ENCODE data around the gene CDKL5. TPM values are rescaled to one million over a fixed set of nuclear protein-coding genes. Genes with fewer than 3 reads are reported as not detected.

Gene CDKL5
- polyA plus RNA-seq, 3 donors from 2014 or later, result 1.5 to 2.3 TPM; not detected in 1

DNA sequence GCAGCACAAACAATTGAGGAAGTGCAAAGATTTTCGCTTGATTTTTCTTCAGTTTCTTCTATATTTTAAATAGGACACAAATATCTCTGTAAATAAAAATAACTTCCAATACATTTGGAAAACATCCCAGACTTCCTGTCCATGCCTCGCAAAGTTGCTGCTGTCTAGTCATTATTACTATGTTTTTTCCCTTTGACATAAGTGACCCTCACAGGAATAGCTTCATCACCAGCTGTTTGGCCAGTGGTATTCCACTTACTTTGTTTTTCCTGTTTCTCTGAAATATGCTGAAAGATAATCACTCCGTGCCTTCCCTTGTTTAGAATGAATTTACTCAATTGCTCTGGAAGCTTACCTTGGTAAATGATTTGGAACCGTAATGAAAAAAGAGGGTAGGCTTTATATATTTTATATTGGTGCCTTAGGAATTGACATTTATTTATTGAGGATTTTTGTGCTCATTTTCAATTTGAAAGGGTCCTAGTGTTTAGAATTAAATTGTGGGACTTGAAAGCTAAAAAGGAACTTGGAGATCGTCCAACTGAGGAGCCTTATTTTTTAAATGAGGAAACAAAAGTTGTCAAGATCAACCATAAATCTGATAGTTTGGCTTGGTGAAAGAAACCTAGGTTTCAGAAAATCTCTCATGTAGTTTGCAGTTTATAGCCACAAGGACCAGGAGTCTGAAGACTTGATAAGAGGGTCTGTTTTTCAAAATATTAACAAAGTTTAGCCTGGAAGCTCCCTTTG is 65.6 kb downstream of the CDKL5 start:
- no peak overlapping the region for H3K4me3 Mint-ChIP-seq
- H3K4me1 Mint-ChIP-seq, result no peaks in the 10 kb centered on the region
- H3K36me3 Mint-ChIP-seq, result peaks cover 0 to 4% (median 0%) of the 10 kb centered on the region in 3 donors
- no peaks in the 10 kb centered on the region for H3K9me3 Mint-ChIP-seq
- peaks cover 0 to 3% (median 2%) of the 10 kb centered on the region in 3 donors for H3K27me3 Mint-ChIP-seq (ENCODE audit: low read depth in 3 of 3)
- H3K27ac Mint-ChIP-seq, result no peak overlapping the region
- DNase-seq, result no peak

DNA sequence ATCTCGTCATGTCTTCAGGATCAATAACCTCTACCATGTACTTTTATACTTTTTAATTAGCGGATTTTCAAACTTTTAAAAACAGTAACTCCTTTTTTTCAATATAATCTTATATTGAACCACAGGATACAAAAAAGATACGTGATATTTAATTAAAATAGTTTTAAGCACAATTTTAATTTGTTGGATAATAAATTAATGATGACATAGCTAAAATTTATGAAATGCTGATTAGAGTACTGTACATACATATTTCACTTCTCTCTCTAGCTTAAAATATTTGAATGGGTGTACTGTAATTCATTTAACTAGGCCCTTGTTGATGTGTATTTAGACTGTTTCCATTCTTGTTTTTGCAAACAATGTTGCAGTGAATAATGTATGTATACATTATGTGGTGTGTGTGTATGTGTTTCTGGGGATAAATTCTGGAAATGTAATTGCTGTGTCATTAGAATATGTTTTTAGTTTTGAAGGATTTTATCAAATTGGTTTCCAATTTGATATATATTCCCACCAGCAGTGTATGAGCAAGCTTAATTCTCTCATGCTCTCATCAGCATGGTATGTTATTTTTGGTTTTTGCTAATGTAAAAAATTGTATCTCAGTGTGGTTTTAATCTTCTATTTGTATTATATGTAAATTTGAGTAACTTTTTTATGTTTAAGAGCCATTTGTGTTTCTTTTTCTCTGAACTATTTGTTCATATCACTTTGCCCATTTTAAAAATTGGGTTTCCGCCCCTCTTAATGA is 66.4 kb downstream of the CDKL5 start:
- no peaks in the 10 kb centered on the region for H3K4me1 Mint-ChIP-seq
- H3K27ac Mint-ChIP-seq, result no peak overlapping the region

DNA sequence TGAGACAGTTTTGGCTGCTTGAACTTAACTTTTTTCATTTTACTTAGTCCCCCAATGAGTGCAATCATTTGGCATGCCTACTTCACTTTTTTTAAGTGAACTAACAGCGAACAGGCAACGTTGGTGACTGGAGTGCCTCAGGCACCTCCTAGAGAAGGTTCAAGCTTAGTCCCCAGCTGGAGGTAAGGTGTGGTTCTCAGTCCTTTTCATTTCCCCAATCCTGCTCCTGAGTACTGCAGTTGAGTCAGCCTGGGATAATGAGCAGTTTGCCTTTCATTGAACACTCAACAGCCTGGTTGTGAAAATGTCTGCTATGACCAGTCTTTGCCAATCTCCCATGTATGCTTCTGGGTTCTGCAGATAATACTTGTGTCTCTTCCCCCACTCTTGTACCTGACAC is 109.5 kb downstream of the CDKL5 start:
- Mint-ChIP-seq H3K27ac (no peak overlapping the region), H3K27me3 (ENCODE audit: low read depth in 3 of 3) (peaks cover 0 to 7% (median 3%) of the 10 kb centered on the region in 3 donors), H3K9me3 (peaks cover 0 to 5% (median 0%) of the 10 kb centered on the region in 6 donors), H3K36me3 (no peaks in the 10 kb centered on the region), H3K4me1 (no peaks in the 10 kb centered on the region), H3K4me3 (no peak overlapping the region)
- DNase-seq, result no peak

More for the DNA sequence above, 66.4 kb downstream of the CDKL5 start:
- DNase-seq, result no peak
- Mint-ChIP-seq H3K4me3 (no peak overlapping the region), H3K36me3 (peaks cover 0 to 4% (median 0%) of the 10 kb centered on the region in 3 donors), H3K27me3 (ENCODE audit: low read depth in 3 of 3) (peaks cover 0 to 3% (median 2%) of the 10 kb centered on the region in 3 donors), H3K9me3 (no peaks in the 10 kb centered on the region)

- Mint-ChIP-seq H3K27me3 (ENCODE audit: low read depth in 3 of 3) (peaks cover 0 to 9% (median 3%) of the 10 kb centered on the region in 3 donors), H3K4me3 (no peak overlapping the region), H3K9me3 (peaks cover 0 to 7% (median 0%) of the 10 kb centered on the region in 6 donors), H3K4me1 (no peaks in the 10 kb centered on the region), H3K36me3 (peaks cover 0 to 5% (median 0%) of the 10 kb centered on the region in 3 donors), H3K27ac (no peak overlapping the region)
- DNase-seq, result no peak
These were observed 111.7 kb downstream of the CDKL5 start for GRCh38 chrX:18537068-18537467.

GRCh38 chrX:18537524-18537923 is 112.1 kb downstream of the CDKL5 start:
- H3K36me3 Mint-ChIP-seq, result peaks cover 0 to 5% (median 0%) of the 10 kb centered on the region in 3 donors
- DNase-seq, result no peak
- H3K27me3 Mint-ChIP-seq (ENCODE audit: low read depth in 3 of 3), result peaks cover 0 to 9% (median 3%) of the 10 kb centered on the region in 3 donors
- H3K9me3 Mint-ChIP-seq, result peaks cover 0 to 7% (median 0%) of the 10 kb centered on the region in 6 donors
- H3K4me3 Mint-ChIP-seq, result no peak overlapping the region
- H3K4me1 Mint-ChIP-seq, result no peaks in the 10 kb centered on the region
- no peak overlapping the region for H3K27ac Mint-ChIP-seq

- Mint-ChIP-seq H3K27ac (no peak overlapping the region), H3K9me3 (peaks cover 0 to 7% (median 0%) of the 10 kb centered on the region in 6 donors), H3K27me3 (ENCODE audit: low read depth in 3 of 3) (peaks cover 0 to 9% (median 1%) of the 10 kb centered on the region in 3 donors), H3K36me3 (peaks cover 0 to 5% (median 0%) of the 10 kb centered on the region in 3 donors), H3K4me3 (no peak overlapping the region), H3K4me1 (no peaks in the 10 kb centered on the region)
- DNase-seq, result no peak
These were observed 116.7 kb downstream of the CDKL5 start for GRCh38 chrX:18542131-18542530.

DNA sequence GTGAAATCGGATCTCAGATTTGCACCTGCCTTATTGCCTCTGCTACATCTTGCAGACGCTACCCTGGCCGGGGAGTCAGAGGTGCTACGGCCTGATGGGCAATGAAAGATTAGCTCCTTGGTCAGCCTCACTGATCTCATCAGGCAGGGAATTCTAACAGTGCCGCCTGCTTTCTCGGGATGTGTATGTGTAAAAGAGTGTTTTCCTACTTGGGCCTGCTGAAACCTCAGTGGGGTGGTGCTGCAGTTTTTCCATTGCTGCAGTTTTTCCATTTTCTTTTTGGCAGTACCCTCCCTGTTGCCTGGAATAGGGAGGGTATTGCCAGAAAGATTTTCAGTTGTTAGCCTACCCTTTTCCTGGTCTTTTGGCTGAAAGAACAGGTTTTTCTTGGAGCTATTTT is 117.5 kb downstream of the CDKL5 start:
- H3K4me1 Mint-ChIP-seq, result no peaks in the 10 kb centered on the region
- peaks cover 0 to 7% (median 0%) of the 10 kb centered on the region in 6 donors for H3K9me3 Mint-ChIP-seq
- H3K4me3 Mint-ChIP-seq, result no peak overlapping the region
- H3K36me3 Mint-ChIP-seq, result peaks cover 0 to 5% (median 0%) of the 10 kb centered on the region in 3 donors
- no peak for DNase-seq
- H3K27me3 Mint-ChIP-seq (ENCODE audit: low read depth in 3 of 3), result peaks cover 0 to 11% (median 2%) of the 10 kb centered on the region in 3 donors
- no peak overlapping the region for H3K27ac Mint-ChIP-seq

DNA sequence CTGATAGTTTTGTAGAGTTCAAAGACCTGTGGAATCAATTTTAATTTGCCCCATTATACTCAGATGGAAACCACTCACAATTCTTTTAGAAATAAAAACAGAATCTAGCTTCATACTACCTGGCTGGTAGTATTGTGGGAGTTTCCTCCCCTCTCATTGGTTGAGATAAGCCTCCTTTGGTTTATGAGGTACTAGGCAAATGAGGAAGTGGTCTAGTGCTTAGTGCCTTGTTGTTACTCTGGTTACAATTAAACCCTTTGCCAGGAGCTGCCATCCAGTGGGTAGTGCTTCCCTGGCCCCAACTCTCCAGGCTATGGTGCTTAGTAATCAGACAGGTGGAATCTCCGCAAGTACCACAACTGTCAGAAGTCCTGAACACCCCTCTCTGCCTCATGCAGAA is 118.3 kb downstream of the CDKL5 start:
- Mint-ChIP-seq H3K27me3 (ENCODE audit: low read depth in 3 of 3) (peaks cover 0 to 13% (median 4%) of the 10 kb centered on the region in 3 donors), H3K36me3 (peaks cover 0 to 5% (median 0%) of the 10 kb centered on the region in 3 donors)

DNA sequence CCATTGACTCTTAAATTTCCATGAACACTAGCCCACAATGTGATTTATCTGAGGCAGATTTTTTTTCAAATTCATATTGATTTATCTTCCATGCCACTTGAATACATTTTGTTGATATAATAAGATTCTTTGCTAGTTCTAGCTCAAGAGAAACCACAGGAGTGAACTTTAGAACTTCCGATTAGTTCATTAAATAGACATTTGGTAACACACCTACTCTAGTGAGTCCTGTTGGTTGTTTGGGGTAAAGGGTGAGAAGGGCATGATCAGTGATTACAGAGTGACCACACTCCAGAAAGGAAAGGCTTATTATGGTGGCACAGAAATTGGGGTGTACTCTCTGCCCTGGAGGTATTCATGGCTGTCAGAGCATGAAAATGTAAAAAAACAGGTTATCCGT is 120.4 kb downstream of the CDKL5 start:
- no peaks in the 10 kb centered on the region for H3K4me1 Mint-ChIP-seq
- peaks cover 0 to 5% (median 0%) of the 10 kb centered on the region in 3 donors for H3K36me3 Mint-ChIP-seq
- no peak for DNase-seq
- H3K9me3 Mint-ChIP-seq, result peaks cover 0 to 2% (median 0%) of the 10 kb centered on the region in 6 donors
- H3K4me3 Mint-ChIP-seq, result no peak overlapping the region
- no peak overlapping the region for H3K27ac Mint-ChIP-seq
- peaks cover 0 to 7% (median 3%) of the 10 kb centered on the region in 3 donors for H3K27me3 Mint-ChIP-seq (ENCODE audit: low read depth in 3 of 3)

More for the DNA sequence above, 118.3 kb downstream of the CDKL5 start:
- Mint-ChIP-seq H3K4me1 (no peaks in the 10 kb centered on the region), H3K27ac (no peak overlapping the region), H3K9me3 (peaks cover 0 to 7% (median 0%) of the 10 kb centered on the region in 6 donors), H3K4me3 (no peak overlapping the region)
- no peak for DNase-seq

DNA sequence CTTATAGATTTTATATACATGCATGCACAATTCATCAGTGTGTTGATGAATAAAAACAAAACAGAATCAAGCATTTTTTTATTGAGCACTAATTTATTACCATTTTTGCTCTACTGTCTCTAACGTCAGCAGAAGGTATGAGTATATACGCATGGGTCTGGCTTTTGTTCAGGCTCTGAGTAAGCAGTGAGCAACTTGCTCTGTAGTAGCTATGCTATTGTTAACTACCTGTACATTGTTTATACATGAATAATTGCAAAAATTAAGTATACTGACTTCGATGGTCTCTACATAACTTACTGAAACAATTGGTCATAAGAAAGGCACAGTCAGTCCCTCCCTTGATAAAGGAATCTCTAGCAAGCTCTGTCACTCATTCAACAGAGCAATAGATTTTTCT is 123.6 kb downstream of the CDKL5 start:
- Mint-ChIP-seq H3K4me1 (no peaks in the 10 kb centered on the region), H3K27ac (no peak overlapping the region)

DNA sequence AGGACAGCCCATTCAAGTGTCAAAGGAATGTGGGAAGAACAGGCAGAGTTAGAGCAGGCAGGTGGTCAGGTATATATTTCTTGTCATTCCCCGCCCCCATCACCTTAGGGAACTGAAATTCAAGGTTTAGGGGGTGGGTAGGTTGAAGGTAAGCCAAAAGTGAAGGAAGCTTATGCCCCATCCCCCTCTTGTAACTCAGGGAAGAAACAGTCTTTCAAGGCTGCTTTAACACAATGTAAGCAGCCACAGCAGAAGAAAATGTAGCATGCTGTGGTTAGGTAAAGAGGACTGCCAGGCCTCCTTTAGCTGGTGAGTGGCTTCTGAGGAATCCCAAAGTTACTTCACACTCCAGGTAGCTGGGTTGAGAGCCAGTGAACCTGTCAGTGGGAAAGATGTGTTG is 124.2 kb downstream of the CDKL5 start:
- Mint-ChIP-seq H3K36me3 (no peaks in the 10 kb centered on the region), H3K9me3 (no peaks in the 10 kb centered on the region), H3K4me3 (no peak overlapping the region), H3K4me1 (no peaks in the 10 kb centered on the region), H3K27me3 (ENCODE audit: low read depth in 3 of 3) (peaks cover 0 to 5% (median 3%) of the 10 kb centered on the region in 3 donors), H3K27ac (no peak overlapping the region)
- DNase-seq, result no peak

More for the DNA sequence above, 123.6 kb downstream of the CDKL5 start:
- no peak overlapping the region for H3K4me3 Mint-ChIP-seq
- no peak for DNase-seq
- no peaks in the 10 kb centered on the region for H3K9me3 Mint-ChIP-seq
- peaks cover 0 to 5% (median 3%) of the 10 kb centered on the region in 3 donors for H3K27me3 Mint-ChIP-seq (ENCODE audit: low read depth in 3 of 3)
- no peaks in the 10 kb centered on the region for H3K36me3 Mint-ChIP-seq

GRCh38 chrX:18557879-18558278 is 132.5 kb downstream of the CDKL5 start:
- no peak for DNase-seq
- Mint-ChIP-seq H3K27me3 (ENCODE audit: low read depth in 3 of 3) (no peaks in the 10 kb centered on the region), H3K9me3 (no peaks in the 10 kb centered on the region), H3K4me1 (no peaks in the 10 kb centered on the region), H3K36me3 (no peaks in the 10 kb centered on the region), H3K27ac (no peak overlapping the region), H3K4me3 (no peak overlapping the region)

GRCh38 chrX:18558799-18559198 is 133.4 kb downstream of the CDKL5 start:
- no peaks in the 10 kb centered on the region for H3K36me3 Mint-ChIP-seq
- no peaks in the 10 kb centered on the region for H3K9me3 Mint-ChIP-seq
- DNase-seq, result no peak

GRCh38 chrX:18561020-18561419 is 135.6 kb downstream of the CDKL5 start:
- Mint-ChIP-seq H3K27me3 (ENCODE audit: low read depth in 3 of 3) (no peaks in the 10 kb centered on the region), H3K4me3 (no peak overlapping the region), H3K36me3 (no peaks in the 10 kb centered on the region), H3K4me1 (no peaks in the 10 kb centered on the region), H3K9me3 (no peaks in the 10 kb centered on the region), H3K27ac (no peak overlapping the region)
- no peak for DNase-seq

More at GRCh38 chrX:18558799-18559198, 133.4 kb downstream of the CDKL5 start:
- Mint-ChIP-seq H3K4me1 (no peaks in the 10 kb centered on the region), H3K27ac (no peak overlapping the region), H3K27me3 (ENCODE audit: low read depth in 3 of 3) (no peaks in the 10 kb centered on the region), H3K4me3 (no peak overlapping the region)

Data from immature natural killer cell (primary cell).